DND-41 (cell line): Measurements from ENCODE around the gene SRP54.

Experiments used
- CTCF ChIP-seq: IDR thresholded peaks from 2 replicates; pipeline ENCODE4 v1.5.1; 2012; ENCODE audit warnings: borderline replicate concordance, low read length, moderate library complexity, mild to moderate bottlenecking; ENCODE audit not compliant: poor library complexity, severe bottlenecking; ENCODE audit errors: extremely low read depth
- EZH2 ChIP-seq: IDR thresholded peaks from 3 replicates; pipeline ENCODE4 v1.6.1; 2012; ENCODE audit warnings: borderline replicate concordance, low read depth, mild to moderate bottlenecking, moderate library complexity, low read length, inconsistent platforms; ENCODE audit not compliant: severe bottlenecking

GRCh38 chr14:35052637-35053036 lies 69.8 kb downstream of the SRP54 start:
- TF ChIP-seq CTCF (no peak), EZH2 (no peak)
